ENCODE data around the gene TMEM219.
A peak's percentile ranks its signal among the peaks of the same experiment; 100 is the strongest.

Gene TMEM219

DNA sequence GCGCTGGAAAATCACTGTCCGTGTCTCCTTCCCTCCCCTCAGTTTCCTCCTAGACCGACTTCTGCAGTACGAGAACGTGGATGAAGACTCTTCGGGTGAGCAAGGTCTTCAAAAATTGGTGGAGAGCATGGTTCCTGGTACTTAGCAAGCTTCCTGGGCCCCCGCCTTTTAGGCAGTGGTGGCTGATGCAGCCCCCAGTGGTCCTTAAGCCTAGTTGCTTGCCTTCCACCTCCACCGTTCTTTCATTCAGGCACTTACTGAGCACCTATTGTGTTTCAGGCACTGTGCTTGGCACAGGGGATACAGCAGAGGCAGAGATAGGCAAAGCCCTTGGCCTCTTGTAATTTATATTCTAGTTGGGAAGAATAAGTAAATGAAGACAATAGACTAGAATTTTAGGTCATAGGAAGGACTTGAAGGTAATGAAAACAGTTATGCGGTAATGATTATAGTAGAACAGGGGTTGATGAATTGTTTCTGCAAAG, 34.9 kb downstream of the TMEM219 start:
- Histone ChIP-seq H4K91ac (ENCODE audit: low read depth, low read length, poor library complexity) (no peak overlapping the region), H2BK12ac (ENCODE audit: low read length) (no peak overlapping the region), H2AK5ac (ENCODE audit: low read depth, low read length) (no peak overlapping the region), H3K18ac (ENCODE audit: low read length) (no peak overlapping the region), H2AFZ (ENCODE audit: low read length) (peak overlapping the region; percentile 94), H4K8ac (ENCODE audit: low read depth, low read length) (peak overlapping the region; percentile 20), H3K4me3 (ENCODE audit: low read length in 2 of 2) (peak overlapping the region; percentile 78 to 86), H3K9me3 (replicated peaks in 1 of 2; ENCODE audit: control insufficient read depth in 2 of 2, insufficient read depth in 1 of 2, low read depth in 1 of 2, low read length in 2 of 2) (no peaks in the 10 kb centered on the region), H2BK15ac (ENCODE audit: low read length) (no peak overlapping the region), H3K79me1 (ENCODE audit: low read depth, low read length) (peaks cover 5% of the 10 kb centered on the region), H3K4me2 (ENCODE audit: insufficient read depth, low read length, poor library complexity, severe bottlenecking) (peak overlapping the region; percentile 63), H3K4ac (ENCODE audit: low read length) (no peak overlapping the region), H3K27me3 (ENCODE audit: control insufficient read depth in 3 of 3, insufficient read depth in 3 of 3, low read depth in 1 of 3, low read length in 3 of 3) (no peaks in the 10 kb centered on the region), H2BK120ac (ENCODE audit: low read depth, low read length) (no peak overlapping the region), H3K14ac (ENCODE audit: low read length) (no peak overlapping the region), H3K4me1 (ENCODE audit: control insufficient read depth in 2 of 2, insufficient read depth in 1 of 2, low read depth in 1 of 2, low read length in 2 of 2) (peaks cover 8 to 10% of the 10 kb centered on the region in 2 donors), H3K9ac (ENCODE audit: low read depth, low read length, poor library complexity) (peak overlapping the region; percentile 85), H2BK5ac (ENCODE audit: low read length) (no peak overlapping the region), H3K27ac (replicated peaks; ENCODE audit: low read length) (no peak overlapping the region), H3K36me3 (replicated peaks in 1 of 2; ENCODE audit: control insufficient read depth in 2 of 2, insufficient read depth in 2 of 2, low read length in 2 of 2) (peaks cover 16 to 69% of the 10 kb centered on the region in 2 donors), H3K23ac (ENCODE audit: low read depth, low read length, poor library complexity) (no peak overlapping the region)
- no CpG with 5 or more reads among the region's 9 CpGs for WGBS, 2 donors (ENCODE audit: extremely low coverage in 2 of 2, insufficient read length in 2 of 2, insufficient replicate concordance in 1 of 2)
- DNase-seq (ENCODE audit: low spot score) = no peak

GRCh38 chr16:29999605-30000004, 37.7 kb downstream of the TMEM219 start:
- peaks cover 12 to 60% of the 10 kb centered on the region in 2 donors for H3K36me3 ChIP-seq (replicated peaks in 1 of 2; ENCODE audit: control insufficient read depth in 2 of 2, insufficient read depth in 2 of 2, low read length in 2 of 2)
- H2AK5ac ChIP-seq (ENCODE audit: low read depth, low read length) = no peak overlapping the region
- no peaks in the 10 kb centered on the region for H3K9me3 ChIP-seq (replicated peaks in 1 of 2; ENCODE audit: control insufficient read depth in 2 of 2, insufficient read depth in 1 of 2, low read depth in 1 of 2, low read length in 2 of 2)
- H2AFZ ChIP-seq (ENCODE audit: low read length) = no peak overlapping the region
- no peak overlapping the region for H4K91ac ChIP-seq (ENCODE audit: low read depth, low read length, poor library complexity)
- no peak overlapping the region for H3K14ac ChIP-seq (ENCODE audit: low read length)
- H3K4me3 ChIP-seq (ENCODE audit: low read length in 2 of 2) = no peak overlapping the region
- WGBS, 2 donors (ENCODE audit: extremely low coverage in 2 of 2, insufficient read length in 2 of 2, insufficient replicate concordance in 1 of 2) = no CpG with 5 or more reads among the region's 6 CpGs
- no peak overlapping the region for H3K9ac ChIP-seq (ENCODE audit: low read depth, low read length, poor library complexity)
- H2BK5ac ChIP-seq (ENCODE audit: low read length) = no peak overlapping the region
- no peak overlapping the region for H3K4me2 ChIP-seq (ENCODE audit: insufficient read depth, low read length, poor library complexity, severe bottlenecking)
- no peak for DNase-seq (ENCODE audit: low spot score)
- no peak overlapping the region for H3K18ac ChIP-seq (ENCODE audit: low read length)
- H2BK15ac ChIP-seq (ENCODE audit: low read length) = no peak overlapping the region
- H4K8ac ChIP-seq (ENCODE audit: low read depth, low read length) = no peak overlapping the region
- no peak overlapping the region for H2BK120ac ChIP-seq (ENCODE audit: low read depth, low read length)
- no peaks in the 10 kb centered on the region for H3K27me3 ChIP-seq (ENCODE audit: control insufficient read depth in 3 of 3, insufficient read depth in 3 of 3, low read depth in 1 of 3, low read length in 3 of 3)
- peaks cover 9% of the 10 kb centered on the region for H3K79me1 ChIP-seq (ENCODE audit: low read depth, low read length)
- H2BK12ac ChIP-seq (ENCODE audit: low read length) = no peak overlapping the region
- H3K27ac ChIP-seq (replicated peaks; ENCODE audit: low read length) = no peak overlapping the region
- no peak overlapping the region for H3K23ac ChIP-seq (ENCODE audit: low read depth, low read length, poor library complexity)
- peaks cover 6 to 8% of the 10 kb centered on the region in 2 donors for H3K4me1 ChIP-seq (ENCODE audit: control insufficient read depth in 2 of 2, insufficient read depth in 1 of 2, low read depth in 1 of 2, low read length in 2 of 2)
- no peak overlapping the region for H3K4ac ChIP-seq (ENCODE audit: low read length)

GRCh38 chr16:30000735-30001631, 39.1 kb downstream of the TMEM219 start:
- no peak for DNase-seq (ENCODE audit: low spot score)
- Histone ChIP-seq H4K91ac (ENCODE audit: low read depth, low read length, poor library complexity) (no peak overlapping the region), H2BK12ac (ENCODE audit: low read length) (no peak overlapping the region), H3K27ac (replicated peaks; ENCODE audit: low read length) (no peak overlapping the region), H3K27me3 (ENCODE audit: control insufficient read depth in 3 of 3, insufficient read depth in 3 of 3, low read depth in 1 of 3, low read length in 3 of 3) (no peaks in the 10 kb centered on the region), H2AK5ac (ENCODE audit: low read depth, low read length) (peak overlapping the region; percentile 24), H3K4me3 (ENCODE audit: low read length in 2 of 2) (no peak overlapping the region), H3K79me1 (ENCODE audit: low read depth, low read length) (peaks cover 9% of the 10 kb centered on the region), H3K9me3 (replicated peaks in 1 of 2; ENCODE audit: control insufficient read depth in 2 of 2, insufficient read depth in 1 of 2, low read depth in 1 of 2, low read length in 2 of 2) (no peaks in the 10 kb centered on the region), H3K4ac (ENCODE audit: low read length) (no peak overlapping the region), H2BK120ac (ENCODE audit: low read depth, low read length) (no peak overlapping the region), H3K4me2 (ENCODE audit: insufficient read depth, low read length, poor library complexity, severe bottlenecking) (no peak overlapping the region), H4K8ac (ENCODE audit: low read depth, low read length) (no peak overlapping the region), H2BK5ac (ENCODE audit: low read length) (peak overlapping the region; percentile 5), H3K23ac (ENCODE audit: low read depth, low read length, poor library complexity) (peak overlapping the region; percentile 53), H3K36me3 (replicated peaks in 1 of 2; ENCODE audit: control insufficient read depth in 2 of 2, insufficient read depth in 2 of 2, low read length in 2 of 2) (peaks cover 14 to 65% of the 10 kb centered on the region in 2 donors), H2AFZ (ENCODE audit: low read length) (no peak overlapping the region), H2BK15ac (ENCODE audit: low read length) (no peak overlapping the region), H3K18ac (ENCODE audit: low read length) (no peak overlapping the region), H3K4me1 (ENCODE audit: control insufficient read depth in 2 of 2, insufficient read depth in 1 of 2, low read depth in 1 of 2, low read length in 2 of 2) (peaks cover 0 to 4% of the 10 kb centered on the region in 2 donors), H3K14ac (ENCODE audit: low read length) (no peak overlapping the region), H3K9ac (ENCODE audit: low read depth, low read length, poor library complexity) (no peak overlapping the region)
- WGBS, 2 donors (ENCODE audit: extremely low coverage in 2 of 2, insufficient read length in 2 of 2, insufficient replicate concordance in 1 of 2) = no CpG with 5 or more reads among the region's 33 CpGs

DNA sequence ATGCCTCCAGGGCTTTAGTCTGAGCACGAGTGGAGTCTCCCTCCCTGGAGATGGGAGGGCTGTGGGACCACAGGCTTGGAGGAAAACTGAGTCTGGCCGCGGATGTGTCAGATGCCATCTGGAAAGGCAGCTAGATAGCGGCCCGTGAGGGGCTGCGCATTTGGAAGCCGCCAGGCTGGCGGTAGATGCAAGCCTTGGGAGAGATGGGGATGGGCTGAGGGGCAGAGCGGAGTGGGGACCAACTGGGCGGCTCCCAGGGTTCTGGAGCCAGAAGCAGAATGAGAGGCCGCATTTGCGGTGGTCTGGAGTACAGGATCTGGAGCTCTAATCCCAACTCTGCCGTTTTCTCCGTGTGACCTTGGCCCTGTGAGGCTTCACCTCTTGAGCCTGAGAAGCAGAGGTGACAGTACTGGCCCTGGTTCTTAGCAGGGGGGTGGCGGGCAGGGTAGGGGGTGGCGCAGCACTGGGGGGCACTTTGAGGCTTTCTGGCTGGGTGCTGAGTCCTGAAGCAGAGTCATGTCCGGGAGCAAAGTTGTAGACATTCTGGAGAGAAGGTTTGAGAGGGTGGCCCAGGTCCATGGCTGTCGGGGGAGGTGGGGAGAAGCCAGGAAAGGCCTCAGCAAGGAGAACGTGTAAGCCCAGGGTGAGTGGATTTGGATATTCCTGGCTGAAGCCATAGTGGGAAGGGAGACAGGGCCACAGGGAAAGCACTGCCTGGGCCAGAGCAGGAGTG, 40.9 kb downstream of the TMEM219 start:
- no CpG with 5 or more reads among the region's 19 CpGs for WGBS, 2 donors (ENCODE audit: extremely low coverage in 2 of 2, insufficient read length in 2 of 2, insufficient replicate concordance in 1 of 2)
- DNase-seq (ENCODE audit: low spot score) = no peak
- no peak overlapping the region for H2AK5ac ChIP-seq (ENCODE audit: low read depth, low read length)

More for the DNA sequence above, 40.9 kb downstream of the TMEM219 start:
- H3K79me1 ChIP-seq (ENCODE audit: low read depth, low read length) = peaks cover 6% of the 10 kb centered on the region
- H4K91ac ChIP-seq (ENCODE audit: low read depth, low read length, poor library complexity) = no peak overlapping the region
- H3K36me3 ChIP-seq (replicated peaks in 1 of 2; ENCODE audit: control insufficient read depth in 2 of 2, insufficient read depth in 2 of 2, low read length in 2 of 2) = peaks cover 19 to 61% of the 10 kb centered on the region in 2 donors
- H3K9me3 ChIP-seq (replicated peaks in 1 of 2; ENCODE audit: control insufficient read depth in 2 of 2, insufficient read depth in 1 of 2, low read depth in 1 of 2, low read length in 2 of 2) = no peaks in the 10 kb centered on the region
- H2BK120ac ChIP-seq (ENCODE audit: low read depth, low read length) = no peak overlapping the region
- H3K23ac ChIP-seq (ENCODE audit: low read depth, low read length, poor library complexity) = no peak overlapping the region
- H2AFZ ChIP-seq (ENCODE audit: low read length) = no peak overlapping the region
- no peaks in the 10 kb centered on the region for H3K27me3 ChIP-seq (ENCODE audit: control insufficient read depth in 3 of 3, insufficient read depth in 3 of 3, low read depth in 1 of 3, low read length in 3 of 3)
- H2BK15ac ChIP-seq (ENCODE audit: low read length) = peak overlapping the region; percentile 37
- H3K27ac ChIP-seq (replicated peaks; ENCODE audit: low read length) = no peak overlapping the region
- no peak overlapping the region for H3K4me3 ChIP-seq (ENCODE audit: low read length in 2 of 2)
- no peak overlapping the region for H3K4me2 ChIP-seq (ENCODE audit: insufficient read depth, low read length, poor library complexity, severe bottlenecking)
- no peak overlapping the region for H3K9ac ChIP-seq (ENCODE audit: low read depth, low read length, poor library complexity)
- H4K8ac ChIP-seq (ENCODE audit: low read depth, low read length) = no peak overlapping the region
- no peak overlapping the region for H2BK12ac ChIP-seq (ENCODE audit: low read length)
- no peaks in the 10 kb centered on the region for H3K4me1 ChIP-seq (ENCODE audit: control insufficient read depth in 2 of 2, insufficient read depth in 1 of 2, low read depth in 1 of 2, low read length in 2 of 2)
- no peak overlapping the region for H3K4ac ChIP-seq (ENCODE audit: low read length)
- H2BK5ac ChIP-seq (ENCODE audit: low read length) = peak overlapping the region; percentile 24
- no peak overlapping the region for H3K14ac ChIP-seq (ENCODE audit: low read length)
- no peak overlapping the region for H3K18ac ChIP-seq (ENCODE audit: low read length)
